ENCODE measurements around the gene PSMA6.

DNA sequence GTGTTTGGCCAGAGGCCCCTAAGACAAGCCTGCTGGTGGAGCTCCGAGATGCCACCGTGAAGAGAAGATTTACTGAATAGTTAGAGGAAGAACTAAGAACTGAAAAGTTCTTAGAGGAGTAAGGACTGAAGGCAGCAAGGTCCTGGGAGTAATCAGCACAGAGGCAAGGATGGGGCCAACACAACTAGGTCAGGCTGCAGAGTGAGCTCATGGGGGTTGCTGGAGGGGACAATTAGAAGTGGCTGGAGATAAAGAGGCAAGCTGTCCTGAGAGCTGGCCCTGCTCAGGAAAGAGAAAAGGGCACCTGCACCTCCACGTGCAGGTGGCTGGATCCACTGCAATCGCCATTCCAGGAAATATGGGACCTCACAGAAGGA, 59.7 kb downstream of the PSMA6 start:
- no peak for TF ChIP-seq POLR2A (IDR thresholded peaks at IDR 0.05)
- TF ChIP-seq, protein P1, sequence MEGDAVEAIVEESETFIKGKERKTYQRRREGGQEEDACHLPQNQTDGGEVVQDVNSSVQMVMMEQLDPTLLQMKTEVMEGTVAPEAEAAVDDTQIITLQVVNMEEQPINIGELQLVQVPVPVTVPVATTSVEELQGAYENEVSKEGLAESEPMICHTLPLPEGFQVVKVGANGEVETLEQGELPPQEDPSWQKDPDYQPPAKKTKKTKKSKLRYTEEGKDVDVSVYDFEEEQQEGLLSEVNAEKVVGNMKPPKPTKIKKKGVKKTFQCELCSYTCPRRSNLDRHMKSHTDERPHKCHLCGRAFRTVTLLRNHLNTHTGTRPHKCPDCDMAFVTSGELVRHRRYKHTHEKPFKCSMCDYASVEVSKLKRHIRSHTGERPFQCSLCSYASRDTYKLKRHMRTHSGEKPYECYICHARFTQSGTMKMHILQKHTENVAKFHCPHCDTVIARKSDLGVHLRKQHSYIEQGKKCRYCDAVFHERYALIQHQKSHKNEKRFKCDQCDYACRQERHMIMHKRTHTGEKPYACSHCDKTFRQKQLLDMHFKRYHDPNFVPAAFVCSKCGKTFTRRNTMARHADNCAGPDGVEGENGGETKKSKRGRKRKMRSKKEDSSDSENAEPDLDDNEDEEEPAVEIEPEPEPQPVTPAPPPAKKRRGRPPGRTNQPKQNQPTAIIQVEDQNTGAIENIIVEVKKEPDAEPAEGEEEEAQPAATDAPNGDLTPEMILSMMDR (IDR thresholded peaks at IDR 0.05), result no peak
